Stimulated activated CD4-positive, alpha-beta T cell treated with anti-CD3 and anti-CD28 coated beads, Interleukin-1b, Interleukin-23, amount 100 ng/mL, for 4 hours (primary cell): ENCODE results near the gene LUC7L3.
A peak's percentile ranks its signal among the peaks of the same experiment; 100 is the strongest.

Experiments used
- DNase-seq, 2 donors: peaks; one replicate each; pipeline ENCODE4 v3.0.0-alpha.2; 2020; ENCODE audit warnings: low read depth in 2 of 2

Gene LUC7L3

DNA sequence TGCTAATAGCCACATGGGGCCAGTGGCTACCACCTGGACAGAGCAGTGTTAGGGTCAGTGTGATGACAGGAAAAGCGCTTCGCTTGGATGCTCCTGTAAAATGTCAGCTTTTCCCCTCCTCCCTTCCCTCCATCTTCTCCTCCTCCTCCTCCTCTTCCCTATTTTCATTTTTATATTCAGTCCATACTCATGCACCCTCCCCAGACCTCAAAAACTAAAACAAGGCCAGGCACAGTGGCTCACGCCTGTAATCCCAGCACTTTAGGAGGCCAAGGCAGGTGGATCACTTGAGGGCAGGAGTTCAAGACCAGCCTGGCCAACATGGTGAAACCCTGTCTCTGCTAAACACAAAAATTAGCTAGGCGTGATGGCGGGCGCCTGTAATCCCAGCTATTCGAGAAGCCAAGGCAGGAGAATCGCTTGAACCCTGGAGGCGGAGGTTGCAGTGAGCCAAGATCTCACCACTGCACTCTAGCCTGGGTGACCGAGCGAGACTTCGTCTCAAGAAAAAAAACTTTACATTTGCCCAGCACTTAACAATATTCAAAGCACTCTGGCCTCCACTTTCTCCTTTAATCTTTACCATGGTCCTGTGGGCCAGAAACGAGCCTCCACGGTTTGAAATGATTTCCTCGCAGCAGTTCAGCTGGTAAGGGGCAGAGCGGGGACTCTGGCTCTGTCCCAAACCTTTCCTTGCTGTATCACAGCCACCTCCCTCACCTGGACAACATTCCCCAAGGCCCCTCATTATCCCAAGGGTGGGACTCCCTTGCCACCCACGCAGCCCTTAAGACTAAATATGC is 33.5 kb upstream of the LUC7L3 start:
- no peak for DNase-seq

DNA sequence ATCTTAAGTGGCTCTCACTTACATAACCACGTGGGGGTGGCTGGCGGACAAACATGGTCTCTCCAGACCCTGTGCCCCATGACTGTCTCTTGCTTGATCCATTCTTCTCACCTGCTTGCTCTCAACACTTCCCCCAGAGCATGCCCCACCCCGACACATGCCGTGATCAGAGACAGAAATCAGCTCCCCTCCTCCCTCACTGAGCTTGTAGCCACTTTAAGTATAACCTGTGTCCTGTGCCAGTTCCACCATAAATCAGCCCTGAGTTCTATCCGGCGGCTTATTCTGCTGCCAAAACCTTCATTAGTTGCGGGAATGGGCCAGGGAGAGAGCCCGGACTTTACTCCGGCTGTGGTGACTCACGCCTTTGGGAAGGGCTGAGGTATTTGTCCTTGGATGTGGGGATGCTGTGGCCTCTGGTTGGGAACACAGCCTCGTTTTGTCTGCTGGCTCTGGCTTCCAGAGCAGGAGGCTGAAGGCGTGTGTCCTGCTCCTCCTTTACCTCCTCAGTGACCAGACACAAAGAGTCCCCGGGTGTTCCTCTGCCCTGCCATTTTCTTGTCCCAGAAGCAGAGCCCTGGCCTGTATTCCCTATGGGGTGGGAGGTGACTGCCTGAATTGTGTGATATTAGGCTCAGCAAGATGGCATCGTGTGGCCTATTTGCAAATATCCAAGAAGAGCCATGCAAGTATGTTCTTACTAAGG is 32.8 kb upstream of the LUC7L3 start:
- DNase-seq, result no peak

DNA sequence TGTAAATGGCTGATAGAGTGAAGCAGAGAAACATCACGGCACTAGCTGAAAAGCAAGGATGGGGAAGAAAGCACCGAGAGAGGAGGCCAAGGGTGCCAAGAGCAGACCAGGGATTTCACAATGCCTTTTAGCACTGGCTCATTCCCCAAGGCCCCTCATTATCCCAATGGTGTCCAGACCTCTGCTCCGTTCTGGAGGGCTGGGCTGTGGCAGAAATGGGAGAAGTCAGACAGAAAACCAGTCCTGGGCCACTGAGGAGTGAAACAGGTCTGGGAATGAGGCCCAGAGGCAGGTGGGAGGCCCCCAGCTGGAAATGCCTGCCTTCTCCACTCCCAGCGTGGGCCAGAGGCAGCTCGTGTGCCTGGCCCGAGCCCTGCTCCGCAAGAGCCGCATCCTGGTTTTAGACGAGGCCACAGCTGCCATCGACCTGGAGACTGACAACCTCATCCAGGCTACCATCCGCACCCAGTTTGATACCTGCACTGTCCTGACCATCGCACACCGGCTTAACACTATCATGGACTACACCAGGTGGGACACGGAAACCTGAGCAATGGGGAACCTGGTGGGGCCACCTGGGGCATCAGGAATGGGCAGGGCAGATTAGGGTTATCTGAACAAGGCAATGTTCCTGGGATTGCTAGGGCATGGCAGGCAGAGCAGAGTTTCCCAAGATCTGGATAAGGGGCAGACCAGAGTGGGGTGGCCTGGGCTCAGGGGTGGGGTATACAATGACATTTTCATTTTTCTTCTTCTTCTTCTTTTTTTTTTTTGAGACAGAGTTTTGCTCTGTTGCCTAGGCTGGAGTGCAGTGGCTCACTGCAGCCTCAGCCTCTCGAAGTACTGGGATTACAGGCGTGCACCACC is 32.0 kb upstream of the LUC7L3 start:
- DNase-seq, result no peak

GRCh38 chr17:50688245-50688644 is 31.2 kb upstream of the LUC7L3 start:
- no peak for DNase-seq

DNA sequence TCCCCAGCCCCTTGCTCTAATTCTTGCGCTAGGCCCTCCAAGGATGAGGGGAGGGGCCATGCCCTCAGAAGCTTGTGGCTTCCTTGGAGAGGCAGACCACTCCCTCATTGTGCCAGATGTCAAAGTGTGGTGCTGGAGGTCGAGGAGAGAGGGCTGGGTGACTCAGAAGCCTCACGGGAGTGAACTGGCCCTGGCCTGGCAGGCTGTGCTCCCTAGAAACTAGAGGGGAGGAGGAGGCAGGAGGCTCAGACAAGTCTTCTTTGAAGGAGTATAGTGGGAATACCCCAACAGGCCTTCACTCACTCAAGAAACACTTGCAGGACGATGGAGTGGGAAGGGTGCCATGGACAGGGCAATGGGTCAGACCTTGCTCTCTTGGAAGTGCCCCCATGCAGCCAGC is 30.2 kb upstream of the LUC7L3 start:
- DNase-seq, result no peak

DNA sequence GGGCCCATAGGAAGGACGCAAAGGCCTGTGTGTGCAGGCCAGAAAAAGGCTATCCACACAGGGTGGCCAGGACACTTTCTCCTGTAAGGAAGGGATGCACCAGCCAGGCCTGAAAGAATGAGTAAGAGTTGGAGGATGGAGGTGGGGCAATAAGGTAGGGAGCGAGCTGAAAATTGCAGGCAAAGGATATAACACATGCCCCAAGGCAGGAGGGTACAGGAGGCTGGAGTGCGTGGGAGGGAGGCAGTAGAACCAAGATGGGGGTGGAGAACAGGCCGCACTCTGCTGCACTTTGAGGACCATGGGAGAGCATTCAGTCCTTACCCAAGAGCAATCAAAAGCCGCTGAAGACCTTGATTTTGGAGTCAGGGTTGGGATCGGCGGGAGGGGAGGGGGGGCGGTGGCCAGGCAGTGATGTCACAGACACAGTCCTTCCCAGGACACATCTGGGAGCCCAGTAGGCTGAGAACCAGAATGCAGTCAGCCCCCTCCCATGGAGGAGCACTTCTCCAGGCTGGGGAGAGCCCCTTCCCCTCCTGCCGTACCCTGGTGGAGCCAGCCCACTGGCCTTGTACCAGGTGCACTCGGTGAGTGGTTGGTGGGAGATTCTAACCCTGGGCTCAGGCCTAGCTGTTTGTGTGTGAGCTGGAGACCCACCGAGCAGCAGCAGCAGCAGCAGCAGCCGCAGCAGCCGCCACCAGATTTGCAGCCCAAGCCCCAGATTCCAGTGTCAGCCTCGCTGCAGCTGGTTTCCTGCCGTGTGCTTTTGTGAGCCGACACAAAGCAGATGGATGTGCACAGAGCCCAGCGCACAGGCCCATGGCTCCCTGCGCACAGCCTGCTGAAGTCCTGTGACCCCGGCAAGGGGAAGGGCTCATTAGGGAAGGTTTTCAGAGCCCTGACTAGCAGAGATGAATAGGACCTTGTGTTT is 29.2 kb upstream of the LUC7L3 start:
- no peak for DNase-seq

GRCh38 chr17:50690887-50691549 is 28.4 kb upstream of the LUC7L3 start:
- no peak for DNase-seq

DNA sequence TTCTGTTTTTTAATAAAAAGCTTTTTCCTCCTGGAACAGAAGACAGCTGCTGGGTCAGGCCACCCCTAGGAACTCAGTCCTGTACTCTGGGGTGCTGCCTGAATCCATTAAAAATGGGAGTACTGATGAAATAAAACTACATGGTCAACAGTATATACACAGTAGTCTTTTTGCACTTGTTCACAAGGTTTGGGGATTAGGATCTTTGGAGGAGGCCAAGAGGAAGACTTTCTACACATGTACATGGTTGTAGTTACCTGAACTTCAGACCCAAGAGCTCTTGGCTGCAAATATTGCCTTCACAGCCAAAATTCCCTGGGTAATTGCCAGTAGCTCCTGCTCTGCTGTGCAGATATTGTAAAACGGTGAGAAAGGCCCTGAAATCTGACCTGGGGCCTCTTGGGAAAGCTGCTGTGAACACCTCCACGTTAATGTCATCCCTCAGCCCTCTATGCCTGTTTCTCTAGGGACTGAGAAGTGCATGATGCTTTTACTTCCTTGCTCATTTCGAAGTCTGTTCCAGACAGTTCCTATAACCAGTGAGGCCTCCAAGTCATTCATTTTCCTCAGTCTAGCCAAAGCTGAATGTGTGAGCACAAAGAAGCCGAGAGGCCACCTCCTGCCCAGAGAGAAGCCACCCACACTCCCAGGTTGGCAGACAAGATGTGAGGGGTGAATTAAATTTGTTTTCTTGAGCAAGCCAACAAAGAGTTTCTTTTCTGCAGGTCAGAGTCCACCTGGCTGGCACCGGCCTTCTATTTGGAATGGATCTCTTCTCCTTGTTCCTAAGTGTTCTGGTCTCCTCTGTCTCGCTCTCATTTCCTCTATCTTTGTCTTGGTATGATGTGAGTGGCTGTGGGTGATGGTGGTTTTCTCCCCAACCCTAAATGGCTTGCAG is 27.6 kb upstream of the LUC7L3 start:
- DNase-seq, result no peak

GRCh38 chr17:50692448-50693035 is 26.9 kb upstream of the LUC7L3 start:
- DNase-seq, result no peak

- no peak for DNase-seq
Measured at GRCh38 chr17:50693036-50693682, 26.2 kb upstream of the LUC7L3 start.

DNA sequence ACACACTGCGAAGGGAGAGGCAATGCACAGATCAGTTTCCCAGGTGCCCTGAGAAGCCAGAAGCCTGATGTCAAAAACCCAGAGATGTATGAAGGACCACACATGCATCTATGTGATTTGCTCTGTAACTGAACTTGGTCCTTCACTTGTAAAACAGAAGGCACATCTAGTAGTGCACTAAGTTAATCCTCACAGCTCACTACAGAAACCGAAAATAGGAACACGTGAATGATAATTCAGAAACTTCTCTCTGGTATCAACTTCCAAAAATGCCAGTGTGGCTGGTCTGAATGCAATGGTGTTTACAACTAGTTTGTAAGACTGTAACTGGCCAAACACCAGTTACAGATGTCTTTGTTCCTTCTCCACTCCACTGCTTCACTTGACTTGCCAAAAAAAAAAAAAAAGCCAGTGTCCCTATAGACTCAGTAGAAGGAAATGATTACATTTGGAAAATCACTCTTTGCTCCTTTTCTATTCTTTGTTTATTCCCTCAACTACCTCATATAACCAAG is 23.0 kb upstream of the LUC7L3 start:
- DNase-seq, result no peak

DNA sequence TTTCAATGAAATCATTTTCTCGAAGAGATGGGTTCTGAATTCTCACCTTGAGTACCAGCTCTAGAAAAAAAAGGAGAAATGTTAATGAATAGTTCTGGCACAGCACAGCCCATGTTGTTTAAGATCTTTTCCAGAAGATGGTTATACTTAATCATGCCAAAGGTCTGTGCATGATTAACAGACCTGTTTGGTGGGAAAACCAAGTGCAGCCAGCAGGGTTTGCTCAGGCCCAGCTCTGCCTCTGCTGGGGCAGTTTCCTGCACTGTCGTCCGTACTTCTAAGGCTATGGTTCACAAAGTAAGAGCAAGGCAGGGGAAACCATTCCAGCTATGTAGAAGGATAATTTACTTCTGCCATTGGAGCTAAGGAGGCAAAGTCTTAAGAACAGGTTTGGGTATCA is 22.3 kb upstream of the LUC7L3 start:
- DNase-seq, result no peak

DNA sequence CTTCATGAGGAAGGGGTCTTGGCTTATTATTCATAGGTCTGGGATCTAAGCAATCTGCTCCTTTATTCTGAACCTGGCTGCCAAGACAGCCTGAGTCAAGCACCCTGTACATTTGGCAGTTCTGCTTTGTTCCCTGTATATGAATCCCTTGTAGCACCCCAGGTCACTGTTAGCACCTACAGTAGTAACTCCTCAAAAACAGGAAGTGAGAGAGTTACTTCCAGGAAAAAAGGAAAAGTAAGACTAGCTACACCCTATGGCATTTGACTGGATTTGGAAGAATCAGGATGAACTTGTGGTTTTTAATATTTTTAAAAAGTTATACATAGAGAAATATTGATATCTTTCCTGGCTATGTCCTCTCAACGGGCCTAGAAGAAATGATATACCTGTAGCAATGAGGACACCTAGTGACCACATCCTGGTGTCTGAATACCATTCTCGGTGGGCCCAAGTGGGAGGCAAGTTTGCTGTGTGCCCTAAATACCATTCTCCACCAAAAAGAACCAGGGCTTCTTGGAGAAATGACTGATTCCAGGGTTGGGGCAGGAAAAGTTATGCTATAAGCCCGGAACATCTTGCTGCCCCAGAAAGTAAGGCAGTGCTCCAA is 21.6 kb upstream of the LUC7L3 start:
- no peak for DNase-seq

DNA sequence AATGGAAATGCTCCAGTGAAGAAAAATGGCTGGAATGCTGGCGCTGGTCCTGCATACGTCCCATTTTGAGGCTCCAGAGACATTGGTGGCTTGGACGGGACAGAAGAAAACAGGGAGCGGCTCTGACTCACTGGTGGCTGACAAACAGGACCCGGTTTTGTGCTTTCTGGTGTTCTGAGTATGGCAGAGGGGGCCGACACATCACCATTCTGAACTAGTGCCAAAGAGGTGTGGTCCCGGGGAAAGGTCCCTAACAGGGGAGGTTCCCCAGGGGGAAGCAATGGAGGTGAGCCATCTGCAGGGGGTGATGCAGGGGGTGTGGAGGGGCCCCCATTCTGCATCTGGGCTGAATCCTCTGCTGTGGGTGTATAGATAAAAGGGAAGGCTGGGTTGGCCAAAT is 20.0 kb upstream of the LUC7L3 start:
- DNase-seq, result no peak

DNA sequence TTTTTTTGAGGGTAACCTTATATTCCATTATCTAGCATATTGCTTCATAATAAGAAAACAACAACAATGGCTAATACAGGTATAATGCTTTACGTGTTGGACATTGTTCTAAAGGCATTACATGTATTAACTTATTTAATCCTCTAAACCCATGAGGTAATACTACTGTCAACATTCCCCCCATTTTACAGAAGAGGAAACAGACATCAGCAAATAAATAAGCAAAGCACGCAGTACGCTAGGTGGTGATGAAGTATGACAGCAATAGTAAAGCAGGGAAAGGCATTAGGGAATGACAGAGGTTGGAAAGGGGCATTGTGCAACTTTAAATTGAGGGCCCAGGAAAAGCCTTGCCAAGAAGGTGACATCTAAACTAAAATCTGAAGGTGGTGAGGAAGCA is 16.2 kb upstream of the LUC7L3 start:
- no peak for DNase-seq

DNA sequence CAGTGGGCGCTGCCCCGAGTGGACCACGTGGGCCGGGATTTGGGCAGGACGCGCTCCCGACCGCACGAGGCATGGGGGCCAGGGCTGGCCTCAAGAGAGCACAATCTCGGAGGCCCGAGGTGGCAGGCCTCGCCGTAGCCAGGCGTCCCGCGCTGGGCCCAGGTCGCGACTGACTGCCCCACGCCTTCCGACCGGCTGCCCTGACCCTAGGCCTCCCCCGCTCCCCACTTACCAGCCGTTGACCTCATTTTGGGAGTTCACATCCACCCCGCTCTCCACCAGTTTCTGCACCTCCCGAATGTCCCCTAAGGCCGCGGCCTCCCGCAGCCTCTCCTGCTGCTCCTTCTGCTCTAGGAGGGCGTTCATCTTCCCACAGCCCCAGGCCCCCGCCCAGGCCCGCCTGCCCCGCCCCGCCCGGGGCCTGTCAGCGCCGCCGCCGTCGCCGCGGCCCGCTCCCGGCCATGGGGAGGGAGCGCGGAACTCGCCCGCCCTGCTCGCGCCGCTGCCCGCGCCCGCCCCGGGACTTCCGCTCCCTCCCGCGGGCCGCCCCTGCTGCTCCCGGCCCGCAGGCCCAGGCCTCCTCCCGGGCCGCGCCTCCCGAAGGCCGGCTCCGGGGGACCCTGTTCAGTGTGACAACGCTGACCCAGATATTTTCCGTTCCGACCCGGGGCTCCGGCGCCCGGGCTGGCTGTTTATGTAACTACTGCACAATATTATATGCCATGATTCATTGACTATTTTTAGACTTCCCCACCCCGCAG is 11.9 kb upstream of the LUC7L3 start, which contains the start of gene ANKRD40:
Gene ANKRD40 (minus strand): TSS at position 626 of the 761 bp plus-strand sequence. CDS start 260 bp downstream, at position 366.
- peak; percentile 80 to 89 for DNase-seq
